ENCODE results near the gene EMC9.

DNA sequence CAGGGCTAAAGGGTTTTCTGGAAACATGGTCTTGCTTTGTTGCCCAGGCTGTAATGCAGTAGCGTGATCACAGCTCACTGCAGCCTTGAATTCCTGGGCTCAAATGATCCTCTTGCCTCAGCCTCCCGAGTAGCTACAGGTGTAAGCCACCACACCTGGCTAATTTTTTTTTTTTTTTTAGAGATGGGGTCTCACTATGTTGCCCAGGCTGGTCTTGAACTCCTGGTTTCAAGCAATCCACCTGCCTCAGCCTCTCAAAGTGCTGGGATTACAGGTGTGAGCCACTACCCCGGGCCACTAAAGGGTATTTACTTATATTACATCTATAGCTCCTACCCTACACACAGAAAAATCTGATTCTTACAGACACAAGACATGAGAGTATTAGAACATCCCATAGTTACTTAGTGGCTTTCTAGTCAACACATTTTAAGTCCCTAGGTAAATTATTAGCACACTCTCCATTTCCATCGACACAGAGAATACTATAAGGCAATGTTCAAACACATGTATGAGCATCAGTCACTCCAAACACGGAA is 33.0 kb downstream of the EMC9 start:
- TF ChIP-seq CTCF (IDR thresholded peaks at IDR 0.05) (no peak), POLR2A (IDR thresholded peaks at IDR 0.05) (no peak)
